Pulmonary artery endothelial cell (primary cell): ENCODE results near the gene SLC6A9. TPM values are rescaled to one million over a fixed set of nuclear protein-coding genes. Genes with fewer than 3 reads are reported as not detected.

Experiments used
- DNase-seq: peaks from one replicate; pipeline ENCODE4 v3.0.0-alpha.2; 2011; ENCODE audit warnings: low read depth, low spot score
- total RNA-seq: library from RNA; depleted of rRNA; stranded (reverse); fragments of >200 nt; gene quantifications from 2 replicates; pipeline ENCODE4 v1.2.3, GENCODE V29; 2014

SLC6A9 gene
- total RNA-seq, 1 donor from 2014 or later, result 0.40 TPM

DNA sequence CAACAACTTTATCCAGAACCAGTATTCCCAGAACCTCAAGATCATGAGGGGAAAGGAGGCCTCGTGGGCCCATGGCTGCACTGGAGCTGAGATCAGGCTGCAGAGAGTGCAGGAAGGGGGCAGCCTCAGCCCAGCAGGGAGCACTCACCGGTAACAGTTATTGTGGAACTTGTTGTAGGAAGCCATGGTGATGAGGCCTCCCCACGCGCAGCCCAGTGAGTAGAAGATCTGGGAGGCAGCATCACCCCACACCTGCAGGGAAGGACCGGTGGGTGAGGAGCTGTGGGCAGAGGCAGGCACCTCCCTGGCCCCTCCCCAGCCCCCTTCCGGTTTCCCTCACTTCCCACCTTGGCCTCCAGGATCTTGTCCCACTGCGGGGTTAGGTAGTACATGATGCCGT lies 29.1 kb downstream of the SLC6A9 start:
- no peak for DNase-seq

DNA sequence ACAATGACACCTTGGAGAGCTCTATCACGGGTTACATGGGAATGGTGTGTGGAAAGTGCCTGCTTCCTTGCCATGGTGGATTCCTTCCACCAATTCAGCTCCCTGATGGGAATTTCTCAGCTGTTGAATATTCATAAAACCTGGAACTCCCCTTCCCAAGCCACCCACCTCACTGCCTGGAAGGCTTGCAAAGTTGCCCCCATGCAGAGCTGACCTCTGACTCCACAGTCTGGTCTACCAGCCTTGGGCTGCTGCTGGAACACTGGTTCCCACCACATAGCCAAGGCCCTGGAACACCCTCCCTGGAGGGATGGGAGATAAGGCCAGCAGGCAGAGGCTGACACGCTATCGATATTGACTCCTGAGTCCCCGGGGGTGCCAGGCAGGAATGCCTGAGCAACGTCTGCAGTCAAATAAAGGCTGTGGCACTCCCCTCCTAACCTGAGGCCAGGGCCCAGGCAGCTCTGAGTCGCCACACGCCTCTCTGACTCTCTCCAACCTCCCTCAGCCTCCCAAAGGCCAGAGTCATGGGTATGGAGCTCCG lies 31.1 kb downstream of the SLC6A9 start:
- DNase-seq, result no peak

DNA sequence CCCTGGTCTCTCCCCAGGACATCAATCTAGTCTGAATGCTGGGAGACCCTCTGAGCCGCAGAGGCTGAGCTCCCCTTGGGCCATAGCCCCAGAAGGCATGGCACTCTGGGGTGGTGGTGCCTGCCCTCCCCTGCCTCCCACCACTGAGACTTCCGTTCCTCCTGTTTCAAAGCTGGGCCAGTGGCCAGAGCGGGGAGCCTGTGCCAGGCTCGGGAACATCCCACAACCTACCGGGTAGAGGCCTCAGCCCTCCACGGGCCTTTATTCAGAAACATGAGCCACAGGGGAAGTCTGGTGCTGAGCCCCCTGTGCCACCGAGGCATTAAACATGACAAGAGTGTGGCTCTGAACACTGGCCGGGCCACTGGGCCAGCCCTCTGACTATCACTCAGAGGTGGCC lies 31.8 kb downstream of the SLC6A9 start:
- no peak for DNase-seq

DNA sequence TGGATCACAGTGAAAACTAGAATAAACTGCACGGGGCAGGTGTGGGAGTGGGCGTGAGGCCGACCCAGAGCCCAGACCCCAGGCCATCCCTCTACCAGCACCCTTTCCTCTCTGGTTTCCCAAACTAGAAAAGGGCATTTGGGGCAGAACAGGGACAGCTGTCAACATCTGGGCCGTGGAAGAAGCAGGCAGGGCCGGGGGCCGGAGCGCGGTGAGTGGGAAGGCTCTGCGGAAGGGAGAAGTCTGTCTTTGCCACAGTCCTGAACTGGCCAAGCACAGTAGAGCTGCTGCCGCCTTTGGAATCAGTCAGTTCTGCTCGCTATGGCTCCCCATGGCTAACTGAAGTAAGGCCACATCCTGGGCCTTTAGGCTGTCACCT lies 33.3 kb downstream of the SLC6A9 start:
- DNase-seq, result no peak

DNA sequence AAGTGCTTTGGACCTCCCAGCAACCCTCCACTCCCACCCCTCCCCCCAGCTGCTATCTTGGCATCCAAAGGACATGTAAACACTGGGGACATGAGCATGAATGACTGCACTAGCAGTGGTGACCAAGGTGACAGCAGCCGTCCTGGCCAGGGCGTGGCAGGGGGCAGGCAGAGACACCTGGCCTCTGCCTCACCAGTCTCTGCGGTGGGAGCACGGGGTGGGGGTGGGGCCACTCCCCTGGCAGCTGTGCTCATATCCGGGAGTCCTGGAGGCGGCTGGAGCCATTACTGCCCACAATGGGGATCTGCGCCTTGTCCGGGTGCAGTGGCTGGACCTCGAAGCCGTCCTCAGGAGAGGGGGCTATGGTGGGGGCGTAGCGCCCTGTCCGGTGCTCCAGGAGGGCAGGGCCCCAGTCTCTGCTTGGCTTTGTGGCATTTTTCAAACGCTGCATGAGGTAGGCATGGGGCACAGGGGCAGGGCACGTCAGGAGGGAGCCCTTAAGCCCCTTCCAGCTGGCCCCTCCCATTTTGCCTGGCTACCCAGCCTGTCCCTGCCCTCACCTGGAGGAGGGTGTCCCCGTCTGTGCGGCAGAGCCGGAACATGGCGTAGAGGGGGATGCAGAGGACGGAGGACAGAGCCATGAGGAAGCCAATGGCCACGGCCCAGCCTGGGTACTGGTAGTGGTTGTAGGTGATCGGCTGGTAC lies 33.8 kb downstream of the SLC6A9 start:
- no peak for DNase-seq

DNA sequence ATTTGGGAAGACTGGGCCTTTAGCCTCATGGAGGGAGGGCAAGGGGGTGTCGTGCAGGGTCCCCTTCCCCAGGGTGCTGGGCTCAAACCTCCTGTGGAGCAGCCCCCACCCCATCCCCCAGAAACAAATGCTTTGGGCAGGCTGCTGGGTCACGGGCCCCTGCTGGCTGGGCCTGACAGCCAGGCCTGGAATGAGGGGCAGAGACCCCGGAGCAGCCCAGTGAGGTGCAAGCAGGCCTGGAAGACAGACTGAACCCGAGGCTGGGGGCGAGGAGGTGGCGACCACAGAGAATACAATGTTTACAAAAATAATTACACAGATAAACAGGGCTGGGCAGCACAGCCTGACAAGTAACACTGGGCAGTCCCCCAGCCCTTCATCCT lies 34.5 kb downstream of the SLC6A9 start:
- no peak for DNase-seq

DNA sequence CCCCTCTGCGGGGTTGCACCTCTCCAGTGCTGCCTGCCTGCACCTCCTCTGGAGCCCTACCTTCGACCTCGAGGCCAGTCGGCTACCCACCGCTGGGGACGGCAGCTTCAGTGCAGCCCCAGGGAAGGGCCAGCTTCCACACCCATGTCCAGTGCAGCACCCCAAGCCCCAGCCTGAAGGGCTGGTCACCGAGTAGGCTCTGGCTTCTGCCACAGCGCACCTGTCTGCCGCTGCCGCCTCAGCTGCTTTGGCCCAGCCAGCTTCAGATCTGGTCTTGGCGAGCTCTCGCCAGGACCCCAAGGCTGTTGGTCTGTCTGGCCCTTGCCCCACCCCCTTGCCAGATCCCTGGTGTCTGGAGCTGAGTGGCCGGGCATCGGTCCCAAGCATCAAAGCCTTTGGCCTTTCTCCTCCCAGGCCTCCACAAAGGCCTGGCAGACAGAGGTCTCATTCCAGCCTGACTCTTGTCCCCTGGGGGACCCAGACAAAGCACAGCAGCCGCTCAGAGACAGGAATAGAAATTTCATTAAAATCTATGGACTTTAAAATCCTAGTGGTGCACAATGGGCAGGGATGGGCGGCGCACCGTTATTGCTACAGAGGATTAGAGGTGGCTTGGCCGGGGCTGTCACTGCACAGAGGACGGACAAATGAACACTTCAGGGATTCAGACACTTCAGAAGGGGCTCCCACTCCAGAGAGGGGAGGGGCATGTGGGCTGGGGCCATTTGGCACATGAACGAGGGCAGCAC lies 35.1 kb downstream of the SLC6A9 start:
- DNase-seq, result no peak

DNA sequence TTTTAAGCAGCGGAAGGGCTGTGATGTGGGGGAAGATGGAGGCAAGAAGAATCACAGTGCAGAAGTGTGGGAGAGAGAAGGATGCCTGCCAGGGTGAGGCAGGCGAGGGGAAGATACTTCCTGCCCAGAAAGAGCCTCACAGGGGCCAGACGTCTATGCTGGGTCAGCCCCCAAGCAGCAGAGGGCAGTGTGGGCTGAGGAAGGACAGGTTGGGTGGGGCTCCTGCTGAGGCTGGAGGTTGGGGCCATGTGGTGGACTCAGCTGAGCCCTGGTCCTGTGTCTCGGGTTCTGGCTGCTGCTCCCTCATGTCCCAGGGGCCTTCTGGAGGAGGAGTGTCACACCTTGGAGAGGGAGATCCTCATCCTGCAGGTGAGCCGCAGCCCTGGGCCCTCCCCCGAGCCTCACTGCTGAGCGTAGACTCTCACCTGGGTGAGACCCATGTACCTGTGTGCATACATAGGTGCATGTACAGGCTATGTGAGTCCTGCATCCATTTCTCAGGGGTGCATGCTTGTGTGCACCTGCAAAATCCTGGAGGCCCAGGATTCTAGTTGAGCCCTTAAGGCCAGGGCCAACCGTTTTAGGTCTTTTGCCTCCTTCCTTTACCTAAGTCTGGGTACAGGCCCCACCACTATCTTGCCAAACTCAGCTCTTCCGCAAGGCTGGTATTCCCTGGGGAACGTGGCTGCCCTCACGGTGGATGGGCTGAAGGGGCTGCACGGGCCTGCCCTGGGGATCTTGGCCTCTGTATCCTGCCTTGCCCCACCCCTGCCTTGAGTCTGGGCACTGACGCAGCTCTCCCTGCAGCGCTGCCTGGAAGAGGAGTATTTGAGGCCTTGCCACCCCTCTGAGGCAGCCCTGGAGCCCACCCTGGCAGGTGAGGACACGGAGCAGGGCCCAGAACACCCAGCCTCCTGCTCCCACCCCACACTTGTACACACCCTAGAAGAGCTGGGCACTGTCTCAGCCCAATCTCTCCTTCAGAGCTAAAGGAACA lies 36.2 kb downstream of the SLC6A9 start:
- no peak for DNase-seq

DNA sequence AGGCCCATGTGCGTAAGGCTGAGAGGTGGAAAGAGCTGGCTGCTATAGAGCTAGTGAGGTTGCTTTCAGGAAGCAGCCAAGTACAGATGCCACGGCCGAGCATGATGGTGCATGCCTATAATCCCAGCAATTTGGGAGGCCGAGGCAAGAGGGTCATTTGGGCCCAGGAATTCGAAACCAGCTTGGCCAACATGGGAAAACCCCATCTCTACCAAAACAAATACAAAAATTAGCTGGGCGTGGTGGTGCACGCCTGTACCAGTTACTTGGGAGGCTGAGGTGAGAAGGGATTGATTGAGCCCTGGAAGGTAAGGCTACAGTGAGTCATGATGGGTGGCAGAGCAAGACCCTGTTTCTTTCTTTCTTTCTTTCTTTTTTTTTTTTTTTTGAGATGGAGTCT lies 37.2 kb downstream of the SLC6A9 start:
- DNase-seq, result no peak

DNA sequence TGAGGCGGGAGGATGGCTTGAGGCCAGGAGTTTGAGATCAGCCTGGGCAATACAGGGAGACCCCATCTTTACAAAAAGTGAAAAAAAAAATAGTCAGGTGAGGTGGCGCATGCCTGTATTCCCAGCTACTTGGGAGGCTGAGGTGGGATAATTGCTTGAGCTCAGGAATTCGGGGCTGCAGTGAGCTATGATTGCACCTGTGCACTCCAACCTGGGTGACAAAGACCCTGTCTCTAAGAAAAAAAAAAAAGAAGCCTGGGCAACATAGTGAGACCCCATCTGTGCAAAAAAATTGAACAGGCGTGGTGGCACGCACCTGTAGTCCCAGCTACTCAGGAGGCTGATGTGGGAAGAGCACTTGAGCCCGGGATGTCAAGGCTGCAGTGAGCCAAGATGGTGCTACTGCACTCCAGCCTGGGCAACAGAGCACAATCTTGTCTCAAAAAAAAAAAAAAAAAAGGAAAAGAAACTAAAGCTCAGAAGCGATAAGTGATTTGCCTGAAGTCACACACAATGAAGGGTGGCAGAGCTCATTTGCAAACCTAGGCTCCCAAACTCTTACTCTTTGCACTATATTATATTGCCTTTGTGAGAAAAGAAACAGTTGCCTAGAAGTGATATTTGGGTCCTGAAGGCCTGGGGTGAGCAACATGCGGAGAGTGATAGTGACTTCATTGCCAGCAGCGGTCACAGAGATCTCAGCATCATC lies 37.9 kb downstream of the SLC6A9 start:
- DNase-seq, result no peak

DNA sequence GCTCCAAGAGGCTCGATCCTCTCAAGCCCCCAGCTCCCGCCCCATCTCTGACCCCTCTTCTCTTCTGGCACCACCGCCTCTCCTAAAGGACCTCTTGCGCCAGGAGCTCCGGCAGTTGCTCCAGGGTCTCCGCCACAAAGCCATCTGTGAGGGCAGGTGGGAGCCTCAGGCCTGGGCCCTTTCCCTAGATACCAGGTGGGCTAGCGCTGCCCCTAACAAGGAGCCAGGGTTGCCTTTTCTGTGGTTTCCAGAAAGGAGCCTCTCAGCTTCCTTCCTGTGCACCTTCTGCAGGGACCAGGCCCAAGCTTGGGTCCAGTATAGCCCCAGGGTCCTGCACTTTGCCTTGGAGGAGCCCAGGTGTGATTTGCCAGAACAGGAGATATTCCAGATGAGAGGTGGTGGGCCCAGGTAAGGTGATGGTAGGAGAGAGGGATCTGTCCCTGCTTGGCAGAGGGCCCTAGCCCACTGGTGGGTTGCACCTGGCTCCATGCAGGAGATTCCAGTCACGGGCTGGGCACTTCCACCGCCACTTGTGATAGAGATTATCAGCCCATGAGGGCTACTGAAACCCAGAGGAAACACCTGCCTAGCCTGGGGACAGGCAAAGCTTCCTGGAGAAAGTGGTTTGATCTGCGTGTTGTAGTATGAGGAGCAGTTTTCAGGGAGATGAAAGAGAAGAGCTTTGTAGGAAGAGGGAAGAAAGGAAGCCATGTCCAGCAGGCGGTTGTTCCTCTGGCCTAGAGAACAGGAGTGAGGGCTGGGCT lies 38.8 kb downstream of the SLC6A9 start:
- DNase-seq, result no peak

DNA sequence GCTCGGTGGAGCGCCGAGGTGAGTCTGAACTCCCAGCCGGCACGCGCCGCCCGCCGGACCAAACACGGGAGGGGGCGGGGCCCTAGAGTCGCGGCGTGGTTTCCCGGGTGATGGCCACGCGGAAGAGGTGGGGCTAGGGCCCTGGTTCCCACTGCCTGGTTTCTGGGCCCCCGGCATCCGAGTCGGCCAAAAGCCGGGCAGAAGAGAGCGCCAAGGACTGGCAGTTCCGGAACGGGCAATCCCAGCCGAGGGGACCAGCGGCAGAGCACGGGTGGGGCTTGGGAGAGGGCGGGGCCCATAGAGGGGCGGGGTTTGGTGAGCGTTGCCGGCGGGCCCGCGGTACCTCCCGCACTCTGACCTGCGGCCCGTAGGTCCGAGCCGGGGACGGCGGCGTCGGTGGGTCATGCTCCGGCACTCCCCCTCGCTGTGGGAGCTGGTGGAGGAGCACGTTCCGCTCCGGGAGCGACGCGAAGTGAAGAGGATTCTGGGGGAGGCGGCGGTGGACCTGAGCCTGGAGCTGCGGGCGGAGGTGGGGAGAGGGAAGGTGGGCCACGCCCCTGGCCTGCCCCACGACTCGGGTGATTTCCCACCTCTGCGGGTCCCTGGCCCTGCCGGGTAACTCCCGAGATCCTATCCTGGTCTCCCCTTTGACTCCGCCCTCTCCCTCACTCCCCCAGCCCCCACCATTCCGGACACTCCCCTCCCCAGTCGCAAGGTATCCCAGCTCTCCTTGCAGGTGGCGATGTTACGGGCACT lies 39.6 kb downstream of the SLC6A9 start, which contains the start of gene CCDC24:
Gene CCDC24, plus strand, starts transcription at position 124 of the 756 bp plus-strand sequence. Its CDS starts 280 bp downstream, at position 404.
- DNase-seq, result no peak

DNA sequence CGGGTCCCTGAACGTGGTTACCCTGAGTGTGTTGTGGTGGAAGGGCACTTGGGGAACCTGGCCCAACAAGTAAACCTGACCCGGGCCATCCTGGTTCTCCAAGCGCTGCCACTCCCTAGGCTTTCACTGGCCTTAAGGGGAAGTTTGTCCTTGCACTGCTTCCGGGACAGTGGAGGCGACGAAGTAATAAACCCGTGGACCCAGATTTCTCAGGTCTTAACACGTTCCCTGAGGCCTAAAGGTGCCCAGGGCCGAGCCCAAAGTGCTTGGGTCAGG lies 40.1 kb downstream of the SLC6A9 start:
- DNase-seq, result no peak

DNA sequence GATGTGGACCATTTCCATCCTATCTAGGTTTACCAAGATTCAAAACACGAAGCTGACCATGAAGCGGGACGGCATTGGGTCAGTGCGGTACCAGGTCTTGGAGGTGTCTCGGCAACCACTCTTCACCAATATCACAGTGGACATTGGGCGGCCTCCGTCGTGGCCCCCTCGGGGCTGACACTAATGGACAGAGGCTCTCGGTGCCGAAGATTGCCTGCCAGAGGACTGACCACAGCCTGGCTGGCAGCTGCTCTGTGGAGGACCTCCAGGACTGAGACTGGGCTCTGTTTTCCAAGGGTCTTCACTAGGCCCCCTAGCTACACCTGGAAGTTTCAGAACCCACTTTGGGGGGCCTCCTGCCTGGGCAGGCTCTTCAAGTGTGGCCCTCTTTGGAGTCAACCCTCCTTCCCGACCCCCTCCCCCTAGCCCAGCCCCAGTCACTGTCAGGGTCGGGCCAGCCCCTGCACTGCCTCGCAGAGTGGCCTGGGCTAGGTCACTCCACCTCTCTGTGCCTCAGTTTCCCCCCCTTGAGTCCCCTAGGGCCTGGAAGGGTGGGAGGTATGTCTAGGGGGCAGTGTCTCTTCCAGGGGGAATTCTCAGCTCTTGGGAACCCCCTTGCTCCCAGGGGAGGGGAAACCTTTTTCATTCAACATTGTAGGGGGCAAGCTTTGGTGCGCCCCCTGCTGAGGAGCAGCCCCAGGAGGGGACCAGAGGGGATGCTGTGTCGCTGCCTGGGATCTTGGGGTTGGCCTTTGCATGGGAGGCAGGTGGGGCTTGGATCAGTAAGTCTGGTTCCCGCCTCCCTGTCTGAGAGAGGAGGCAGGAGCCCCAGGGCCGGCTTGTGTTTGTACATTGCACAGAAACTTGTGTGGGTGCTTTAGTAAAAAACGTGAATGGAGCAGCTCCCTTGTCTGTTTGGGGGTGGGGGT lies 40.7 kb downstream of the SLC6A9 start:
- DNase-seq, result no peak

DNA sequence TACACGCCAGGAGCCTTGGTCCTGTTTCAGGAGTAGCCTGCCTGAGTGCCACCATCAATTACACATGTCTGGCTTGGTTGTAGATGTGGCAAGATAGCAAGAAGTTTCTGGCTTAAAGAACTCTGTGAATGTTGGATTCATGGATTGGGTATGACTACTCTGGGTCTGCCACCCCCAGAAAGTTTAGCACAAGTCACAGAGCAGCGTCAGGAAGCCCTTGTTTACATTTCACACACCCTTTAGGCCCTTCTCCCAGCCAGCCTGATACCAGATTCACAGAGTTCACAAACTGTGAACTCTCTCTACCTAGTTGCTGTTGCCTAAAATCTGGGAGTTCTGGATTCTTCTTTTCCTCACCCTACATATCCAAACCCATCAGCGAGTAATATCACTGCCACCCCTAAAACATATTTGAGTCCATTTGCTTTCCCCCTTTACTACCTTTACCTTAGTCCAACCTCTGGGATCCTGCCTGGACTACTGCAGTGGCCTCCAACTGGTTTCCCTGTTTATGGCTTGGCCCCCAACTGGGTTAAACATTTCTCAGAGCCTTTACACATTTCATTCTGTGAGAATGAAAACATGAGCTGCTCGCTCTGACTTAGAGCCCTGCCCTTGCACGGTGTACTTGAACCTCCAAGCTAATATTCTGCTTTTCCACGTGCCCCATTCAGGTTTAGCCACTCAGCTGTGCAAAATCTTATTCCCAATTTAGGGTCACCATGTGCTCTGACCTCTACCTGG lies 43.9 kb downstream of the SLC6A9 start:
- DNase-seq, result no peak

DNA sequence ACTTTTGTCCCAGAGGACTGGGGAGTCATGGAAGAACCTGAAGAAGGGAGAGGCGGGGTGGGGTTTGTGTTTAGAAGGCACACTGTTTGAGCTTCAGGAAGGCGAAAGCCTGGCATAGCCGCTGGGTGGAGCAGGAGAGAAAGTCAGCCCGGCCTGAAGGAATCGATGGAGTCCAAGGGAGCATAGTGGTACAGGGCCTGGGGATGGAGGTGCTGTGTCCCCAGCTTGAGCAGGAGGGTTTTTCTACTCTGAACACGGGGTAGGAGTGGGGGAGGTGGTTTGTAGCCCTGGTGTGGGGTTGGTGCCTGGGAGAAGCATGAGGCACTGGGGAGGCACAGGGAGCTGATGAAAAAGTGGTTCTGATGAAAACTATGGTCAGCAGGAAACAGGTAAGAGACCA lies 44.5 kb downstream of the SLC6A9 start:
- DNase-seq, result no peak

DNA sequence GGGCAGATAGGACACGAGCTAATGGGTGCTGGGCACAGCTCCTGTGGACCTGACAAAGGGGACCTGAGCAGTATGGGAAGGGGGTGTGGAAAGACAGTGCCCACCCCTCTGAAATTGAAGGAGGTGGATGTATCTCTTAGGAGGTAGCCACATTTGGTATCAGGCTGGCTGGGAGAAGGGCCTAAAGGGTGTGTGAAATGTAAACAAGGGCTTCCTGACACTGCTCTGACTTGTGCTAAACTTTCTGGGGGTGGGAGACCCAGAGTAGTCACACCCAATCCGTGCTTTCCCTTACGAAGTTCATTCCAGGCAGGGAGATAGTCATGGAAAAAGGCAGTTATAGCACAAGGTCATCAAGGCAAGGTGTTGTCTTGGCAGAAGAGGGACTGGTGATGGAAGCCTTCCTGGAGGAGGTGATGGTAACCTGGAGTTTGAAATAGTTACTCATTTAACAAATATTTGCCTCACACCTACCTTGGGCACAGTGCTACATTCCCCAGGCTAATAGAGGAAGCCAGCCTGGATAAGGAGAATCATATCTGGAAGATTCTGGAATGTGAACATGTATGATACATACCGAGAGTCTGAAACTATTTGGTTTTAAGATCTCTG lies 45.2 kb downstream of the SLC6A9 start:
- DNase-seq, result no peak
